HEK293 (cell line): ENCODE measurements around the gene PROX1.

ENCODE experiments used
- GLIS2 ChIP-seq: fragments of 450-650 bp; formaldehyde crosslinking; IDR thresholded peaks from 2 replicates; pipeline ENCODE4 v1.5.1; 2016; ENCODE audit warnings: missing biosample characterization, missing genetic modification characterization
- HOXC10 ChIP-seq: sonication (generic); formaldehyde crosslinking; IDR thresholded peaks from 2 replicates; pipeline ENCODE4 v1.8.1; 2023; ENCODE audit warnings: mild to moderate bottlenecking, missing genetic modification reagents
- KLF8 ChIP-seq: fragments of 450-650 bp; formaldehyde crosslinking; IDR thresholded peaks from 2 replicates; pipeline ENCODE4 v1.5.1; 2016; ENCODE audit warnings: missing biosample characterization, missing genetic modification characterization
- OSR2 ChIP-seq: fragments of 450-650 bp; formaldehyde crosslinking; IDR thresholded peaks from 2 replicates; pipeline ENCODE4 v1.5.1; 2016; ENCODE audit warnings: missing biosample characterization, missing genetic modification characterization
- SP7 ChIP-seq: fragments of 450-650 bp; formaldehyde crosslinking; IDR thresholded peaks from 2 replicates; pipeline ENCODE4 v1.5.1; 2016; ENCODE audit warnings: missing biosample characterization, missing genetic modification characterization
- YY2 ChIP-seq: fragments of 450-650 bp; formaldehyde crosslinking; IDR thresholded peaks from 2 replicates; pipeline ENCODE4 v1.5.1; 2016; ENCODE audit warnings: missing biosample characterization, missing genetic modification characterization
- ZBTB17 ChIP-seq: fragments of 450-650 bp; formaldehyde crosslinking; IDR thresholded peaks from 2 replicates; pipeline ENCODE4 v1.5.1; 2016; ENCODE audit warnings: missing biosample characterization, missing genetic modification characterization
- ZBTB8A ChIP-seq: fragments of 450-650 bp; formaldehyde crosslinking; IDR thresholded peaks from 2 replicates; pipeline ENCODE4 v1.5.1; 2016; ENCODE audit warnings: missing biosample characterization, missing genetic modification characterization
- ZEB2 ChIP-seq: fragments of 450-650 bp; formaldehyde crosslinking; IDR thresholded peaks from 2 replicates; pipeline ENCODE4 v1.5.1; 2016; ENCODE audit warnings: missing biosample characterization, missing genetic modification characterization
- ZIC2 ChIP-seq: fragments of 450-650 bp; formaldehyde crosslinking; IDR thresholded peaks from 2 replicates; pipeline ENCODE4 v1.5.1; 2016; ENCODE audit warnings: missing biosample characterization, missing genetic modification characterization
- ZNF146 ChIP-seq: fragments of 450-650 bp; formaldehyde crosslinking; IDR thresholded peaks from 2 replicates; pipeline ENCODE4 v1.5.1; 2016; ENCODE audit warnings: missing biosample characterization, missing genetic modification characterization
- ZNF169 ChIP-seq: fragments of 450-650 bp; formaldehyde crosslinking; IDR thresholded peaks from 2 replicates; pipeline ENCODE4 v1.5.1; 2016; ENCODE audit warnings: missing biosample characterization, missing genetic modification characterization
- ZNF302 ChIP-seq: fragments of 450-650 bp; formaldehyde crosslinking; IDR thresholded peaks from 2 replicates; pipeline ENCODE4 v1.5.1; 2016; ENCODE audit warnings: missing biosample characterization, missing genetic modification characterization, low read depth
- ZNF324 ChIP-seq: fragments of 450-650 bp; formaldehyde crosslinking; IDR thresholded peaks from 2 replicates; pipeline ENCODE4 v1.5.1; 2016; ENCODE audit warnings: missing biosample characterization, missing genetic modification characterization
- ZNF335 ChIP-seq: fragments of 450-650 bp; formaldehyde crosslinking; conservative IDR thresholded peaks from 2 replicates; pipeline ENCODE4 v1.5.1; 2016; ENCODE audit warnings: missing biosample characterization, missing genetic modification characterization
- ZNF473 ChIP-seq: fragments of 450-650 bp; formaldehyde crosslinking; IDR thresholded peaks from 2 replicates; pipeline ENCODE4 v1.5.1; 2017; ENCODE audit warnings: missing biosample characterization, missing genetic modification characterization
- ZNF514 ChIP-seq: fragments of 450-650 bp; formaldehyde crosslinking; IDR thresholded peaks from 2 replicates; pipeline ENCODE4 v1.5.1; 2016; ENCODE audit warnings: missing biosample characterization, missing genetic modification characterization
- ZNF530 ChIP-seq: fragments of 450-650 bp; formaldehyde crosslinking; IDR thresholded peaks from 2 replicates; pipeline ENCODE4 v1.5.1; 2016; ENCODE audit warnings: low read depth, missing biosample characterization, missing genetic modification characterization
- ZNF571 ChIP-seq: fragments of 450-650 bp; formaldehyde crosslinking; IDR thresholded peaks from 2 replicates; pipeline ENCODE4 v1.5.0; 2017; ENCODE audit warnings: missing biosample characterization, missing genetic modification characterization
- ZNF610 ChIP-seq: fragments of 450-650 bp; formaldehyde crosslinking; IDR thresholded peaks from 2 replicates; pipeline ENCODE4 v1.5.1; 2016; ENCODE audit warnings: missing biosample characterization, missing genetic modification characterization, borderline replicate concordance
- ZNF654 ChIP-seq: fragments of 450-650 bp; formaldehyde crosslinking; IDR thresholded peaks from 2 replicates; pipeline ENCODE4 v1.5.1; 2016; ENCODE audit warnings: low read depth, missing biosample characterization, missing genetic modification characterization
- TF ChIP-seq, protein P1 (sequence below): fragments of 450-650 bp; formaldehyde crosslinking; IDR thresholded peaks from 2 replicates; pipeline ENCODE4 v1.5.1; 2016; ENCODE audit warnings: missing biosample characterization, missing genetic modification characterization
- TF ChIP-seq, protein P2 (sequence below): fragments of 450-650 bp; formaldehyde crosslinking; optimal IDR thresholded peaks from 2 replicates; pipeline ENCODE3; 2016; ENCODE audit warnings: missing biosample characterization, mild to moderate bottlenecking, missing genetic modification characterization
- TF ChIP-seq, protein P3 (sequence below): fragments of 450-650 bp; formaldehyde crosslinking; IDR thresholded peaks from 2 replicates; pipeline ENCODE4 v1.5.1; 2016; ENCODE audit warnings: missing biosample characterization, missing genetic modification characterization
- TF ChIP-seq, protein P4 (sequence below): sonication (generic); formaldehyde crosslinking; IDR thresholded peaks from 2 replicates; pipeline ENCODE4 v1.8.1; 2022; ENCODE audit warnings: mild to moderate bottlenecking, moderate library complexity, missing genetic modification reagents
- TF ChIP-seq, protein P5 (sequence below): fragments of 450-650 bp; formaldehyde crosslinking; IDR thresholded peaks from 2 replicates; pipeline ENCODE4 v1.5.1; 2016; ENCODE audit warnings: missing biosample characterization, missing genetic modification characterization, low read depth
- TF ChIP-seq, protein P6 (sequence below): fragments of 450-650 bp; formaldehyde crosslinking; IDR thresholded peaks from 2 replicates; pipeline ENCODE4 v1.5.1; 2016; ENCODE audit warnings: missing biosample characterization, missing genetic modification characterization
- TF ChIP-seq, protein P7 (sequence below): fragments of 450-650 bp; formaldehyde crosslinking; IDR thresholded peaks from 2 replicates; pipeline ENCODE4 v1.5.1; 2016; ENCODE audit warnings: missing biosample characterization, missing genetic modification characterization

The PROX1 gene

DNA sequence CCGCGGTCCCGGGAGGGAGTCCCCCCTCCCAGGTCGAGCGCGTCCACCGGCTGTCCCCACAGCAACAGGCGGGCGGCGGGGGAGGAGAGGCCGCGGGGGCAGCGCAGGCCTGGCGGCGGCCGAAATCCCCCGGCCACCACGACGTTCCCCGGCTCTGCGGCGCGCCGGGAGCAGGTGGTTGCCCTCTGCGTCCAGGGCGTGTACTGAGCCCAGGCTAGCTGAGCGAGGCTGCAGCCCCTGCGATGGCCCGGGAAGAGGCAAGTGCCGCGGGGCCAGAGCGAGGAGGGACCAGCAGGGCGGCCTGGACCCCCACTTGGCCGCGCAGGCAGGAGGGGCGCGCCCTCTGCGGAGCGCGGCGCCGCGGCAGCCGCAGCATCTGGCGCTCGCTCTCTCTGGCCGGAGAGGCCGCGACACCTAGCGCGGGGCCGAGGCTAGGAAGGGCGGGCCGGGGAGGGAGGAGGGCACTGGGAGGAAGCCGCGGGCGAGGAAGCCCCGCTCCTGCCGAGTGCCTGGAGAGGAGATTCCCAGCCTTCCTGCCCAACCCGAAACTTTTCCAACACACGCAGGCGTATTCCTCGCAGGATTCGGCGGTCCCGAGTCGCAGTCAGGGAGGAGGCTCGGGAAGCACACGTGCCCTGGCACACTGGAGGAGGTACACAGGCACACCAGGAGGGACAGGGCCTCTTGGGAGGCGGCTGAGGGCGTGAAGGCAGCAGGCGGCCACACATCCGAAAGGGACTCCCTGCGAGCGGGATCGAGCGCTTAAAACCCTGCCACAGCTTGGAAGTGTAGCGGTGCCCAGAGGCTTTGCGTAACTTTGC, 4.9 kb upstream of the PROX1 start (continued):
- TF ChIP-seq, protein P1, sequence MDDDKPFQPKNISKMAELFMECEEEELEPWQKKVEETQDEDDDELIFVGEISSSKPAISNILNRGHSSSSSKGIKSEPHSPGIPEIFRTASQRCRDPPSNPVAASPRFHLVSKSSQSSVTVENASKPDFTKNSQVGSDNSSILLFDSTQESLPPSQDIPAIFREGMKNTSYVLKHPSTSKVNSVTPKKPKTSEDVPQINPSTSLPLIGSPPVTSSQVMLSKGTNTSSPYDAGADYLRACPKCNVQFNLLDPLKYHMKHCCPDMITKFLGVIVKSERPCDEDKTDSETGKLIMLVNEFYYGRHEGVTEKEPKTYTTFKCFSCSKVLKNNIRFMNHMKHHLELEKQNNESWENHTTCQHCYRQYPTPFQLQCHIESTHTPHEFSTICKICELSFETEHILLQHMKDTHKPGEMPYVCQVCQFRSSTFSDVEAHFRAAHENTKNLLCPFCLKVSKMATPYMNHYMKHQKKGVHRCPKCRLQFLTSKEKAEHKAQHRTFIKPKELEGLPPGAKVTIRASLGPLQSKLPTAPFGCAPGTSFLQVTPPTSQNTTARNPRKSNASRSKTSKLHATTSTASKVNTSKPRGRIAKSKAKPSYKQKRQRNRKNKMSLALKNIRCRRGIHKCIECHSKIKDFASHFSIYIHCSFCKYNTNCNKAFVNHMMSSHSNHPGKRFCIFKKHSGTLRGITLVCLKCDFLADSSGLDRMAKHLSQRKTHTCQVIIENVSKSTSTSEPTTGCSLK (tag by site-specific recombination): no peak
- TF ChIP-seq ZNF571 (tag by site-specific recombination): no peak
- peak; percentile 86 for TF ChIP-seq ZIC2
- TF ChIP-seq, protein P2, sequence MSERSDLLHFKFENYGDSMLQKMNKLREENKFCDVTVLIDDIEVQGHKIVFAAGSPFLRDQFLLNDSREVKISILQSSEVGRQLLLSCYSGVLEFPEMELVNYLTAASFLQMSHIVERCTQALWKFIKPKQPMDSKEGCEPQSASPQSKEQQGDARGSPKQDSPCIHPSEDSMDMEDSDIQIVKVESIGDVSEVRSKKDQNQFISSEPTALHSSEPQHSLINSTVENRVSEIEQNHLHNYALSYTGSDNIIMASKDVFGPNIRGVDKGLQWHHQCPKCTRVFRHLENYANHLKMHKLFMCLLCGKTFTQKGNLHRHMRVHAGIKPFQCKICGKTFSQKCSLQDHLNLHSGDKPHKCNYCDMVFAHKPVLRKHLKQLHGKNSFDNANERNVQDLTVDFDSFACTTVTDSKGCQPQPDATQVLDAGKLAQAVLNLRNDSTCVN (tag by site-specific recombination): peak; percentile 96
- no peak for TF ChIP-seq HOXC10 (CRISPR knock-in tag)
- no peak for TF ChIP-seq ZNF169 (tag by site-specific recombination)
- TF ChIP-seq OSR2 (tag by site-specific recombination): no peak
- TF ChIP-seq, protein P3, sequence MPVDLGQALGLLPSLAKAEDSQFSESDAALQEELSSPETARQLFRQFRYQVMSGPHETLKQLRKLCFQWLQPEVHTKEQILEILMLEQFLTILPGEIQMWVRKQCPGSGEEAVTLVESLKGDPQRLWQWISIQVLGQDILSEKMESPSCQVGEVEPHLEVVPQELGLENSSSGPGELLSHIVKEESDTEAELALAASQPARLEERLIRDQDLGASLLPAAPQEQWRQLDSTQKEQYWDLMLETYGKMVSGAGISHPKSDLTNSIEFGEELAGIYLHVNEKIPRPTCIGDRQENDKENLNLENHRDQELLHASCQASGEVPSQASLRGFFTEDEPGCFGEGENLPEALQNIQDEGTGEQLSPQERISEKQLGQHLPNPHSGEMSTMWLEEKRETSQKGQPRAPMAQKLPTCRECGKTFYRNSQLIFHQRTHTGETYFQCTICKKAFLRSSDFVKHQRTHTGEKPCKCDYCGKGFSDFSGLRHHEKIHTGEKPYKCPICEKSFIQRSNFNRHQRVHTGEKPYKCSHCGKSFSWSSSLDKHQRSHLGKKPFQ (tag by site-specific recombination): no peak
- no peak for TF ChIP-seq ZNF324
- peak; percentile 30; the same call in 1 of the 2 replicates for TF ChIP-seq YY2 (tag by site-specific recombination)
- no peak for TF ChIP-seq ZNF514
- no peak for TF ChIP-seq ZNF530
- TF ChIP-seq ZBTB8A (tag by site-specific recombination): peak; percentile 65; the same call in 1 of the 2 replicates
- TF ChIP-seq, protein P4, sequence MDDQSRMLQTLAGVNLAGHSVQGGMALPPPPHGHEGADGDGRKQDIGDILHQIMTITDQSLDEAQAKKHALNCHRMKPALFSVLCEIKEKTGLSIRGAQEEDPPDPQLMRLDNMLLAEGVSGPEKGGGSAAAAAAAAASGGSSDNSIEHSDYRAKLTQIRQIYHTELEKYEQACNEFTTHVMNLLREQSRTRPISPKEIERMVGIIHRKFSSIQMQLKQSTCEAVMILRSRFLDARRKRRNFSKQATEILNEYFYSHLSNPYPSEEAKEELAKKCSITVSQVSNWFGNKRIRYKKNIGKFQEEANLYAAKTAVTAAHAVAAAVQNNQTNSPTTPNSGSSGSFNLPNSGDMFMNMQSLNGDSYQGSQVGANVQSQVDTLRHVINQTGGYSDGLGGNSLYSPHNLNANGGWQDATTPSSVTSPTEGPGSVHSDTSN: no peak
- TF ChIP-seq SP7: peak; percentile 39; the same call in 1 of the 2 replicates
- peak; percentile 34; the same call in 1 of the 2 replicates for TF ChIP-seq KLF8 (tag by site-specific recombination)
- no peak for TF ChIP-seq ZNF610 (tag by site-specific recombination)
- TF ChIP-seq ZNF473: no peak
- no peak for TF ChIP-seq ZEB2 (tag by site-specific recombination)
- TF ChIP-seq, protein P5, sequence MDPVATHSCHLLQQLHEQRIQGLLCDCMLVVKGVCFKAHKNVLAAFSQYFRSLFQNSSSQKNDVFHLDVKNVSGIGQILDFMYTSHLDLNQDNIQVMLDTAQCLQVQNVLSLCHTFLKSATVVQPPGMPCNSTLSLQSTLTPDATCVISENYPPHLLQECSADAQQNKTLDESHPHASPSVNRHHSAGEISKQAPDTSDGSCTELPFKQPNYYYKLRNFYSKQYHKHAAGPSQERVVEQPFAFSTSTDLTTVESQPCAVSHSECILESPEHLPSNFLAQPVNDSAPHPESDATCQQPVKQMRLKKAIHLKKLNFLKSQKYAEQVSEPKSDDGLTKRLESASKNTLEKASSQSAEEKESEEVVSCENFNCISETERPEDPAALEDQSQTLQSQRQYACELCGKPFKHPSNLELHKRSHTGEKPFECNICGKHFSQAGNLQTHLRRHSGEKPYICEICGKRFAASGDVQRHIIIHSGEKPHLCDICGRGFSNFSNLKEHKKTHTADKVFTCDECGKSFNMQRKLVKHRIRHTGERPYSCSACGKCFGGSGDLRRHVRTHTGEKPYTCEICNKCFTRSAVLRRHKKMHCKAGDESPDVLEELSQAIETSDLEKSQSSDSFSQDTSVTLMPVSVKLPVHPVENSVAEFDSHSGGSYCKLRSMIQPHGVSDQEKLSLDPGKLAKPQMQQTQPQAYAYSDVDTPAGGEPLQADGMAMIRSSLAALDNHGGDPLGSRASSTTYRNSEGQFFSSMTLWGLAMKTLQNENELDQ (tag by site-specific recombination): no peak
- no peak for TF ChIP-seq ZNF146 (tag by site-specific recombination)
- peak; percentile 77; the same call in 1 of the 2 replicates for TF ChIP-seq GLIS2 (tag by site-specific recombination)
- TF ChIP-seq ZNF654 (tag by site-specific recombination): no peak
- TF ChIP-seq, protein P6, sequence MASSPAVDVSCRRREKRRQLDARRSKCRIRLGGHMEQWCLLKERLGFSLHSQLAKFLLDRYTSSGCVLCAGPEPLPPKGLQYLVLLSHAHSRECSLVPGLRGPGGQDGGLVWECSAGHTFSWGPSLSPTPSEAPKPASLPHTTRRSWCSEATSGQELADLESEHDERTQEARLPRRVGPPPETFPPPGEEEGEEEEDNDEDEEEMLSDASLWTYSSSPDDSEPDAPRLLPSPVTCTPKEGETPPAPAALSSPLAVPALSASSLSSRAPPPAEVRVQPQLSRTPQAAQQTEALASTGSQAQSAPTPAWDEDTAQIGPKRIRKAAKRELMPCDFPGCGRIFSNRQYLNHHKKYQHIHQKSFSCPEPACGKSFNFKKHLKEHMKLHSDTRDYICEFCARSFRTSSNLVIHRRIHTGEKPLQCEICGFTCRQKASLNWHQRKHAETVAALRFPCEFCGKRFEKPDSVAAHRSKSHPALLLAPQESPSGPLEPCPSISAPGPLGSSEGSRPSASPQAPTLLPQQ (tag by site-specific recombination): peak; percentile 73; the same call in 1 of the 2 replicates
- TF ChIP-seq ZBTB17 (tag by site-specific recombination): peak; percentile 47; the same call in 1 of the 2 replicates
- peak; percentile 65 for TF ChIP-seq ZNF335 (tag by site-specific recombination)
- TF ChIP-seq ZNF302 (tag by site-specific recombination): no peak
- TF ChIP-seq, protein P7, sequence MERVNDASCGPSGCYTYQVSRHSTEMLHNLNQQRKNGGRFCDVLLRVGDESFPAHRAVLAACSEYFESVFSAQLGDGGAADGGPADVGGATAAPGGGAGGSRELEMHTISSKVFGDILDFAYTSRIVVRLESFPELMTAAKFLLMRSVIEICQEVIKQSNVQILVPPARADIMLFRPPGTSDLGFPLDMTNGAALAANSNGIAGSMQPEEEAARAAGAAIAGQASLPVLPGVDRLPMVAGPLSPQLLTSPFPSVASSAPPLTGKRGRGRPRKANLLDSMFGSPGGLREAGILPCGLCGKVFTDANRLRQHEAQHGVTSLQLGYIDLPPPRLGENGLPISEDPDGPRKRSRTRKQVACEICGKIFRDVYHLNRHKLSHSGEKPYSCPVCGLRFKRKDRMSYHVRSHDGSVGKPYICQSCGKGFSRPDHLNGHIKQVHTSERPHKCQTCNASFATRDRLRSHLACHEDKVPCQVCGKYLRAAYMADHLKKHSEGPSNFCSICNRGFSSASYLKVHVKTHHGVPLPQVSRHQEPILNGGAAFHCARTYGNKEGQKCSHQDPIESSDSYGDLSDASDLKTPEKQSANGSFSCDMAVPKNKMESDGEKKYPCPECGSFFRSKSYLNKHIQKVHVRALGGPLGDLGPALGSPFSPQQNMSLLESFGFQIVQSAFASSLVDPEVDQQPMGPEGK (tag by site-specific recombination): peak; percentile 49
